BE2C (cell line): ENCODE measurements around the gene GNG4.

Experiments used
- DNase-seq: peaks from one replicate; pipeline ENCODE4 v3.0.0-alpha.2; 2020
- H3K27me3 ChIP-seq: fragments of 250-450 bp; sonication (Bioruptor Pico); 2 replicates; pipeline ENCODE4 v1.5.1; 2020; ENCODE audit warnings: mild to moderate bottlenecking
- H3K36me3 ChIP-seq: fragments of 250-450 bp; sonication (Bioruptor Pico); 2 replicates; pipeline ENCODE4 v1.5.1; 2020; ENCODE audit warnings: mild to moderate bottlenecking
- H3K4me1 ChIP-seq: fragments of 250-450 bp; sonication (Bioruptor Pico); 2 replicates; pipeline ENCODE4 v1.5.1; 2020
- H3K4me3 ChIP-seq: 2 replicates; pipeline ENCODE4 v1.5.1; 2011; ENCODE audit warnings: low read depth, low read length
- H3K9me3 ChIP-seq: fragments of 250-450 bp; sonication (Bioruptor Pico); 2 replicates; pipeline ENCODE4 v1.5.1; 2020
- TF ChIP-seq, protein P1 (sequence below): IDR thresholded peaks from 2 replicates; pipeline ENCODE4 v1.5.1; 2012; ENCODE audit warnings: mild to moderate bottlenecking, low read depth, low read length

Gene GNG4

GRCh38 chr1:235646463-235646862 lies 3.1 kb downstream of the GNG4 start:
- no peak for DNase-seq
- no peaks in the 10 kb centered on the region for H3K27me3 ChIP-seq

DNA sequence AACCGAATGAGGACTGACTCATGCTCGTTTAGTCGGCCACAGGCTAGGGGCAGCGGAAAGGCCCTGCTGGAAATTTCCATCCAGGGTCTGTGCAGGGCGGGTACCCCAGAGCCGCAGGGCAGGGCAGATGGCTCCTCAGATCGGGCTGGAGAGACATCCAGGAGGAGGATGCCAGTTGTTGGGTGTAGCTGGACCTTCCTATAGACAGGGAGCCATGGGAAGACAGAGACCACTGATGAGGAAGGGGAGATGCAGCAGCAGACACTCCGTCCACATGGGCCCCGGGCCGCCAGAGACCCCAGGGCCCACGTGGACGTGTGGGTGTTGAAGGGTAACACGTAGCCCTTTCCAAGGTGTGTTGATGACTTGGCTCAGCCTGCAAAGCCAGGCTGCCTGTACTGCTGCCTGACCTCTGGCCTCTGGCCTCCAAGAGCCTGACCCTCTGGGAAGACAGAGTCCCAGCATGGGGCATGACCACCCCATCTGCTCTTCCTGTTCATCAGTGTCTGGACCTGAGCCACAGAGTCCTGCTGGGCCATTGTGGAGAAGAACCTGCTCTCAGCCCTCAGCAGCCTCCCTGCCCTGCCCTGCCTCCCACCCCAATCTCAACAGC lies 4.8 kb downstream of the GNG4 start:
- Histone ChIP-seq H3K27me3 (no peaks in the 10 kb centered on the region), H3K9me3 (no peaks in the 10 kb centered on the region), H3K4me3 (no peak overlapping the region), H3K36me3 (no peaks in the 10 kb centered on the region; the same call in 1 of the 2 replicates), H3K4me1 (peaks cover 25% of the 10 kb centered on the region)
- DNase-seq = no peak
- TF ChIP-seq, protein P1, sequence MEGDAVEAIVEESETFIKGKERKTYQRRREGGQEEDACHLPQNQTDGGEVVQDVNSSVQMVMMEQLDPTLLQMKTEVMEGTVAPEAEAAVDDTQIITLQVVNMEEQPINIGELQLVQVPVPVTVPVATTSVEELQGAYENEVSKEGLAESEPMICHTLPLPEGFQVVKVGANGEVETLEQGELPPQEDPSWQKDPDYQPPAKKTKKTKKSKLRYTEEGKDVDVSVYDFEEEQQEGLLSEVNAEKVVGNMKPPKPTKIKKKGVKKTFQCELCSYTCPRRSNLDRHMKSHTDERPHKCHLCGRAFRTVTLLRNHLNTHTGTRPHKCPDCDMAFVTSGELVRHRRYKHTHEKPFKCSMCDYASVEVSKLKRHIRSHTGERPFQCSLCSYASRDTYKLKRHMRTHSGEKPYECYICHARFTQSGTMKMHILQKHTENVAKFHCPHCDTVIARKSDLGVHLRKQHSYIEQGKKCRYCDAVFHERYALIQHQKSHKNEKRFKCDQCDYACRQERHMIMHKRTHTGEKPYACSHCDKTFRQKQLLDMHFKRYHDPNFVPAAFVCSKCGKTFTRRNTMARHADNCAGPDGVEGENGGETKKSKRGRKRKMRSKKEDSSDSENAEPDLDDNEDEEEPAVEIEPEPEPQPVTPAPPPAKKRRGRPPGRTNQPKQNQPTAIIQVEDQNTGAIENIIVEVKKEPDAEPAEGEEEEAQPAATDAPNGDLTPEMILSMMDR = no peak

More at GRCh38 chr1:235646463-235646862, 3.1 kb downstream of the GNG4 start:
- Histone ChIP-seq H3K4me1 (peaks cover 25% of the 10 kb centered on the region), H3K9me3 (no peaks in the 10 kb centered on the region), H3K4me3 (no peak overlapping the region), H3K36me3 (no peaks in the 10 kb centered on the region)
- TF ChIP-seq, protein P1 = no peak

DNA sequence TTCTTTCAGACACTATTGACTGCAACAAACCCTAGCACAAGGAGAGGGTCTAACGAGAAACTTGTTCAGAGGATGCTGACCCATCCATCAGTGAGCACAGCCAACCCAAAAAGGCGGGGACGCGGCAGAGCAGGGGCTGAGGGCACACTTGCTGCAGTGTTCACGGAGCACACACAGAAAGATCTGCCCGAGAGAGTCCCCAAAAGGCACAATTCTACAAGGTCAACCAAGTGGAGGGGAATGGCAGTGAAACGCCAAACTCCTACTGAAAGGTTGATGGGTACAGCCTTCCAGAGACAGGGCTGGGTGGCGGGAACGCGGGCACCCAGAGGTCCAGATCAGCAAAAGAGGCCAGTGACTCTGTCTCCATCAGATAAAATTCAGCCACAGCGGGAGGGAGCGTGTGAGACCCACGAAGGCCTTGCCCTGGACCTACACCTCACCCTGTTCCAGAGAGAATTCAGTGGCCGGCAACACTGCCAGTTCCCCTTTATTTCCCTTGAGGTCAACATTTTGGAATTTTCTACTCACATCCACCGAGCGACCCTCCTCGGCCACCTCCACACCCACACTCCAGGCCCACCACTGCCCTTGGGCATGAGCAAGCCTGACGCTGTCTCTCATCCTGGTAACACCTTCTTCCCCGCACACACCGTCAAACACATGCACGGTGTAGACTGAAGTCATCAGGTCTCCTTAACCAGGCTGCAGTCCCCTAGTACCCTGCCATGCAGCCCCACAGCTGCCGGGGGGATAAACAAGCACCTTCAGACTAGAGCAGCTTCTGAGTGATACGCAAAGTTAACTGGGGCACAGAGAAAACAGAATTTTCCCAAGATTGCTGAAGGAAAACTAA lies 5.5 kb downstream of the GNG4 start:
- TF ChIP-seq, protein P1 = no peak
- H3K36me3 ChIP-seq = no peaks in the 10 kb centered on the region; the same call in 1 of the 2 replicates
- peaks cover 25% of the 10 kb centered on the region for H3K4me1 ChIP-seq
- H3K27me3 ChIP-seq = no peaks in the 10 kb centered on the region
- no peak for DNase-seq
- H3K9me3 ChIP-seq = no peaks in the 10 kb centered on the region
- no peak overlapping the region for H3K4me3 ChIP-seq

DNA sequence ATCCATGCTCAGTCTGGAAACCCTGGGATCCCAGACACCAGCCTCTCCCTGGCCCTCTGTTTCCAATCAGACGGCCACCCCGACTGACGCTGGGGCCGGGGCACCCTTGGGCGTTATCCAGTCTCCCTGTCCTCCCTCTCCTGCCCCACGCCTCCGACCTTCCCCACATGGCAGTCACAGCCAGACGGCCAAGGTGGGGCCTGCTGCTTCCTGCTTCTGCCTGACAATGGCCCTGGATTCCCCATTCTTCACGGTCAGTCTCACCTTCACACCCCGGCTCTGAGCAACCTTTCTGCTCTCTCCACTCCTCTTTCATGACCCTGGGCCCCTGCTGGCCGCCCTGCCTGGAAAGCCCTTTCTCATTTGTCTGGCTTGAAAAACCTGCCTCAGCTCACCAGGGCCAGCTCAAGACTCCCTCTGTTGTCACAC lies 6.6 kb downstream of the GNG4 start:
- DNase-seq = no peak
- Histone ChIP-seq H3K9me3 (no peaks in the 10 kb centered on the region), H3K4me1 (peaks cover 23% of the 10 kb centered on the region), H3K36me3 (no peaks in the 10 kb centered on the region; the same call in none of the 2 replicates), H3K27me3 (no peaks in the 10 kb centered on the region), H3K4me3 (no peak overlapping the region)
- TF ChIP-seq, protein P1 = no peak

- Histone ChIP-seq H3K36me3 (no peaks in the 10 kb centered on the region; the same call in none of the 2 replicates), H3K4me3 (no peak overlapping the region), H3K4me1 (peaks cover 16% of the 10 kb centered on the region), H3K9me3 (no peaks in the 10 kb centered on the region), H3K27me3 (no peaks in the 10 kb centered on the region)
- DNase-seq = no peak
- TF ChIP-seq, protein P1 = no peak
Measured at GRCh38 chr1:235642011-235642942, 7.3 kb downstream of the GNG4 start.
